Esophagus squamous epithelium (tissue), 4 donors: ENCODE data around the gene ANXA5.

ENCODE experiments used
- POLR2A ChIP-seq, 4 donors: fragments of 450-650 bp; IDR thresholded peaks; one replicate each; pipeline ENCODE4 v1.6.1; 2017; ENCODE audit warnings: antibody characterized with exemption in 4 of 4, mild to moderate bottlenecking in 4 of 4, moderate library complexity in 3 of 4
- TF ChIP-seq, protein P1 (sequence below), 6 experiments: fragments of 450-650 bp in 4 of 6; fragments of 200-600 bp in 2 of 6; sonication (generic) in 2 of 6; IDR thresholded peaks; one replicate each; pipeline ENCODE4 v1.5.1; 2016 to 2019; ENCODE audit warnings: antibody characterized with exemption in 6 of 6, mild to moderate bottlenecking in 4 of 6, moderate library complexity in 4 of 6

DNA sequence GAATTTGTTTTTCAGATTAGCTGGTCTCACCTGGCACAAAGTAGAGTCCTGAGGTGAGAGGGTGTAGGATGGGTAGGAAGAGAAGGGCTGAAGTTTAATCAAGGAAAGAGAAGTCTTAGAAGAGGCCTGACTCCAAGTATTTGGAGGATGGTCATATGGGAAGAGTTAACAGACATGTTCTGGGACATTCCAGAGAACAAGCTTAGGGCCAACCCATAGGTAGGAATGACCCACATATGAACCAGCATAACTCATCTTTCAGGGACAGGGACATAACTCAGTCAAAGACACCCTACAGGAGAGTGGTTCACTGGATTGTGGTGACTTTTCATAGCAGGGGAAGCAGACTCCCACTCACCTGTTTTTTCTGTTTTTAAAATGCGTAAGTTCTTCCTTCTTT lies 27.9 kb upstream of the ANXA5 start:
- TF ChIP-seq, protein P1, sequence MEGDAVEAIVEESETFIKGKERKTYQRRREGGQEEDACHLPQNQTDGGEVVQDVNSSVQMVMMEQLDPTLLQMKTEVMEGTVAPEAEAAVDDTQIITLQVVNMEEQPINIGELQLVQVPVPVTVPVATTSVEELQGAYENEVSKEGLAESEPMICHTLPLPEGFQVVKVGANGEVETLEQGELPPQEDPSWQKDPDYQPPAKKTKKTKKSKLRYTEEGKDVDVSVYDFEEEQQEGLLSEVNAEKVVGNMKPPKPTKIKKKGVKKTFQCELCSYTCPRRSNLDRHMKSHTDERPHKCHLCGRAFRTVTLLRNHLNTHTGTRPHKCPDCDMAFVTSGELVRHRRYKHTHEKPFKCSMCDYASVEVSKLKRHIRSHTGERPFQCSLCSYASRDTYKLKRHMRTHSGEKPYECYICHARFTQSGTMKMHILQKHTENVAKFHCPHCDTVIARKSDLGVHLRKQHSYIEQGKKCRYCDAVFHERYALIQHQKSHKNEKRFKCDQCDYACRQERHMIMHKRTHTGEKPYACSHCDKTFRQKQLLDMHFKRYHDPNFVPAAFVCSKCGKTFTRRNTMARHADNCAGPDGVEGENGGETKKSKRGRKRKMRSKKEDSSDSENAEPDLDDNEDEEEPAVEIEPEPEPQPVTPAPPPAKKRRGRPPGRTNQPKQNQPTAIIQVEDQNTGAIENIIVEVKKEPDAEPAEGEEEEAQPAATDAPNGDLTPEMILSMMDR (IDR thresholded peaks at IDR 0.05), result no peak
- TF ChIP-seq POLR2A (IDR thresholded peaks at IDR 0.05), result no peak
